GM23338 (cell line): ENCODE results near the gene ZEB2. TPM values are rescaled to one million over a fixed set of nuclear protein-coding genes. Genes with fewer than 3 reads are reported as not detected.

Experiments
- ATAC-seq: fragments of 200-7000 bp; cut with Tn5 transposase; 3 replicates; pipeline ENCODE4 v1.9.1; 2020
- DNase-seq: peaks from one replicate; pipeline ENCODE4 v3.0.0-alpha.2; 2015; ENCODE audit warnings: low spot score
- H2AFZ ChIP-seq: fragments of 200-600 bp; sonication (generic); 2 replicates; pipeline ENCODE4 v1.8.0; 2016; ENCODE audit warnings: antibody characterized with exemption, mild to moderate bottlenecking, moderate library complexity
- H3F3A ChIP-seq: fragments of 200-600 bp; sonication (generic); replicated peaks from 2 replicates; pipeline ENCODE4 v1.8.0; 2017; ENCODE audit warnings: antibody characterized with exemption, mixed run types, low read depth
- H3K27ac ChIP-seq: fragments of 200-600 bp; sonication (generic); 2 replicates; pipeline ENCODE4 v1.6.1; 2016; ENCODE audit warnings: low read depth
- H3K27me3 ChIP-seq: fragments of 200-600 bp; sonication (generic); 2 replicates; pipeline ENCODE4 v1.8.0; 2016; ENCODE audit warnings: mild to moderate bottlenecking, mixed run types, moderate library complexity; ENCODE audit not compliant: insufficient read depth
- H3K36me3 ChIP-seq: fragments of 200-600 bp; sonication (generic); 2 replicates; pipeline ENCODE4 v1.8.0; 2016; ENCODE audit warnings: mild to moderate bottlenecking; ENCODE audit not compliant: insufficient read depth
- H3K4me1 ChIP-seq: fragments of 200-600 bp; sonication (generic); 2 replicates; pipeline ENCODE4 v1.8.0; 2016; ENCODE audit warnings: mild to moderate bottlenecking, moderate library complexity; ENCODE audit not compliant: insufficient read depth
- H3K4me2 ChIP-seq: fragments of 200-600 bp; sonication (generic); 2 replicates; pipeline ENCODE4 v1.7.1; 2017; ENCODE audit warnings: mixed run types
- H3K4me3 ChIP-seq: fragments of 200-600 bp; sonication (generic); 2 replicates; pipeline ENCODE4 v1.6.1; 2016; ENCODE audit warnings: mixed run types
- H3K79me2 ChIP-seq: fragments of 200-600 bp; sonication (generic); replicated peaks from 2 replicates; pipeline ENCODE4 v1.8.0; 2017; ENCODE audit warnings: mild to moderate bottlenecking; ENCODE audit not compliant: insufficient read depth
- H3K9me2 ChIP-seq: fragments of 200-600 bp; sonication (generic); 2 replicates; pipeline ENCODE4 v1.8.0; 2017; ENCODE audit not compliant: insufficient read depth
- H4K20me1 ChIP-seq: fragments of 200-600 bp; sonication (generic); replicated peaks from 2 replicates; pipeline ENCODE4 v1.8.0; 2017; ENCODE audit warnings: mild to moderate bottlenecking; ENCODE audit not compliant: insufficient read depth
- H3K27ac Mint-ChIP-seq: 2 replicates; pipeline ENCODE4 v1.8.0; 2020; ENCODE audit warnings: inconsistent platforms, mild to moderate bottlenecking, moderate library complexity, mixed read lengths
- H3K27me3 Mint-ChIP-seq: 3 replicates; pipeline ENCODE4 v1.8.0; 2022; ENCODE audit warnings: low read depth, mild to moderate bottlenecking, moderate library complexity, mixed read lengths, inconsistent platforms; ENCODE audit not compliant: insufficient read depth, poor library complexity
- H3K36me3 Mint-ChIP-seq: 3 replicates; pipeline ENCODE4 v1.8.0; 2021; ENCODE audit warnings: low read depth, mild to moderate bottlenecking, inconsistent platforms, moderate library complexity, mixed read lengths
- H3K4me1 Mint-ChIP-seq: 3 replicates; pipeline ENCODE4 v1.8.0; 2020; ENCODE audit warnings: mild to moderate bottlenecking, inconsistent platforms, mixed read lengths
- H3K4me3 Mint-ChIP-seq: 3 replicates; pipeline ENCODE4 v1.8.0; 2021; ENCODE audit warnings: moderate library complexity, mild to moderate bottlenecking, inconsistent platforms, mixed read lengths
- H3K9me3 Mint-ChIP-seq: 3 replicates; pipeline ENCODE4 v1.8.0; 2020; ENCODE audit warnings: moderate library complexity, mild to moderate bottlenecking, inconsistent platforms, mixed read lengths
- EZH2 ChIP-seq: fragments of 200-600 bp; sonication (generic); IDR thresholded peaks from one replicate; pipeline ENCODE4 v1.8.0; 2017; ENCODE audit warnings: antibody characterized with exemption, mild to moderate bottlenecking, low read depth; ENCODE audit not compliant: unreplicated experiment
- STAT1 ChIP-seq: IDR thresholded peaks from one replicate; pipeline ENCODE4 v1.6.1; 2016; ENCODE audit warnings: antibody characterized with exemption; ENCODE audit not compliant: unreplicated experiment
- polyA plus RNA-seq: library from polyadenylated mRNA; unstranded; fragments of >200 nt; fragmentation: Nextera tagmentation; extraction: Ambion mirVana; gene quantifications from 2 replicates; pipeline ENCODE4 v1.2.1, GENCODE V29; 2016
- total RNA-seq: library from RNA; depleted of rRNA; stranded (reverse); fragments of >200 nt; shearing (Covaris generic); gene quantifications from 2 replicates; pipeline ENCODE4 v1.2.3, GENCODE V29; 2014
- TF ChIP-seq, protein P1 (sequence below): IDR thresholded peaks from one replicate; pipeline ENCODE4 v1.6.1; 2018; ENCODE audit warnings: antibody characterized with exemption; ENCODE audit not compliant: unreplicated experiment
- TF ChIP-seq, protein P2 (sequence below): fragments of 250-450 bp; sonication (Bioruptor Pico); IDR thresholded peaks from 2 replicates; pipeline ENCODE4 v1.5.0; 2020; ENCODE audit warnings: mild to moderate bottlenecking, moderate library complexity

The ZEB2 gene
- total and polyA plus RNA-seq, 2 experiments from 2014 or later: 0.45 TPM; not detected in 1

DNA sequence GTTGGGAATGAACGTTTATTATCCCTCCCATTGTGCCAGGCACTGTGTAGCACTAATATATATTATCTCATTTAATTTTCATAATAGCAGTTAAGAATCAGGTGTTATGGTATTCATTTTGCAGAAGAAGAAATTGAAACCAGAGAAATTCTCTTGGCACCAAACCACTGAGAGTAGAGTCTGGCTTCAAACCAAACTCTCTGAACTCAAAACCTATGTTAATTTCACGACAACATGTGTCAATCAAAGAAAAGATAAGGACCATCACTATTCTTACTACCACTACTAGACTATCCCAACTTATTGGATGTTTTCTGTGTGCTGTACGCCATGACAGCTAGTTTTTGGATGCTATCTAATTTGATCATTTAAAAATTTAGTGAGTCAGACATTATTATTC is 24.1 kb upstream of the ZEB2 start (continued):
- TF ChIP-seq, protein P1, sequence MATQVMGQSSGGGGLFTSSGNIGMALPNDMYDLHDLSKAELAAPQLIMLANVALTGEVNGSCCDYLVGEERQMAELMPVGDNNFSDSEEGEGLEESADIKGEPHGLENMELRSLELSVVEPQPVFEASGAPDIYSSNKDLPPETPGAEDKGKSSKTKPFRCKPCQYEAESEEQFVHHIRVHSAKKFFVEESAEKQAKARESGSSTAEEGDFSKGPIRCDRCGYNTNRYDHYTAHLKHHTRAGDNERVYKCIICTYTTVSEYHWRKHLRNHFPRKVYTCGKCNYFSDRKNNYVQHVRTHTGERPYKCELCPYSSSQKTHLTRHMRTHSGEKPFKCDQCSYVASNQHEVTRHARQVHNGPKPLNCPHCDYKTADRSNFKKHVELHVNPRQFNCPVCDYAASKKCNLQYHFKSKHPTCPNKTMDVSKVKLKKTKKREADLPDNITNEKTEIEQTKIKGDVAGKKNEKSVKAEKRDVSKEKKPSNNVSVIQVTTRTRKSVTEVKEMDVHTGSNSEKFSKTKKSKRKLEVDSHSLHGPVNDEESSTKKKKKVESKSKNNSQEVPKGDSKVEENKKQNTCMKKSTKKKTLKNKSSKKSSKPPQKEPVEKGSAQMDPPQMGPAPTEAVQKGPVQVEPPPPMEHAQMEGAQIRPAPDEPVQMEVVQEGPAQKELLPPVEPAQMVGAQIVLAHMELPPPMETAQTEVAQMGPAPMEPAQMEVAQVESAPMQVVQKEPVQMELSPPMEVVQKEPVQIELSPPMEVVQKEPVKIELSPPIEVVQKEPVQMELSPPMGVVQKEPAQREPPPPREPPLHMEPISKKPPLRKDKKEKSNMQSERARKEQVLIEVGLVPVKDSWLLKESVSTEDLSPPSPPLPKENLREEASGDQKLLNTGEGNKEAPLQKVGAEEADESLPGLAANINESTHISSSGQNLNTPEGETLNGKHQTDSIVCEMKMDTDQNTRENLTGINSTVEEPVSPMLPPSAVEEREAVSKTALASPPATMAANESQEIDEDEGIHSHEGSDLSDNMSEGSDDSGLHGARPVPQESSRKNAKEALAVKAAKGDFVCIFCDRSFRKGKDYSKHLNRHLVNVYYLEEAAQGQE: no peak
- TF ChIP-seq, protein P2, sequence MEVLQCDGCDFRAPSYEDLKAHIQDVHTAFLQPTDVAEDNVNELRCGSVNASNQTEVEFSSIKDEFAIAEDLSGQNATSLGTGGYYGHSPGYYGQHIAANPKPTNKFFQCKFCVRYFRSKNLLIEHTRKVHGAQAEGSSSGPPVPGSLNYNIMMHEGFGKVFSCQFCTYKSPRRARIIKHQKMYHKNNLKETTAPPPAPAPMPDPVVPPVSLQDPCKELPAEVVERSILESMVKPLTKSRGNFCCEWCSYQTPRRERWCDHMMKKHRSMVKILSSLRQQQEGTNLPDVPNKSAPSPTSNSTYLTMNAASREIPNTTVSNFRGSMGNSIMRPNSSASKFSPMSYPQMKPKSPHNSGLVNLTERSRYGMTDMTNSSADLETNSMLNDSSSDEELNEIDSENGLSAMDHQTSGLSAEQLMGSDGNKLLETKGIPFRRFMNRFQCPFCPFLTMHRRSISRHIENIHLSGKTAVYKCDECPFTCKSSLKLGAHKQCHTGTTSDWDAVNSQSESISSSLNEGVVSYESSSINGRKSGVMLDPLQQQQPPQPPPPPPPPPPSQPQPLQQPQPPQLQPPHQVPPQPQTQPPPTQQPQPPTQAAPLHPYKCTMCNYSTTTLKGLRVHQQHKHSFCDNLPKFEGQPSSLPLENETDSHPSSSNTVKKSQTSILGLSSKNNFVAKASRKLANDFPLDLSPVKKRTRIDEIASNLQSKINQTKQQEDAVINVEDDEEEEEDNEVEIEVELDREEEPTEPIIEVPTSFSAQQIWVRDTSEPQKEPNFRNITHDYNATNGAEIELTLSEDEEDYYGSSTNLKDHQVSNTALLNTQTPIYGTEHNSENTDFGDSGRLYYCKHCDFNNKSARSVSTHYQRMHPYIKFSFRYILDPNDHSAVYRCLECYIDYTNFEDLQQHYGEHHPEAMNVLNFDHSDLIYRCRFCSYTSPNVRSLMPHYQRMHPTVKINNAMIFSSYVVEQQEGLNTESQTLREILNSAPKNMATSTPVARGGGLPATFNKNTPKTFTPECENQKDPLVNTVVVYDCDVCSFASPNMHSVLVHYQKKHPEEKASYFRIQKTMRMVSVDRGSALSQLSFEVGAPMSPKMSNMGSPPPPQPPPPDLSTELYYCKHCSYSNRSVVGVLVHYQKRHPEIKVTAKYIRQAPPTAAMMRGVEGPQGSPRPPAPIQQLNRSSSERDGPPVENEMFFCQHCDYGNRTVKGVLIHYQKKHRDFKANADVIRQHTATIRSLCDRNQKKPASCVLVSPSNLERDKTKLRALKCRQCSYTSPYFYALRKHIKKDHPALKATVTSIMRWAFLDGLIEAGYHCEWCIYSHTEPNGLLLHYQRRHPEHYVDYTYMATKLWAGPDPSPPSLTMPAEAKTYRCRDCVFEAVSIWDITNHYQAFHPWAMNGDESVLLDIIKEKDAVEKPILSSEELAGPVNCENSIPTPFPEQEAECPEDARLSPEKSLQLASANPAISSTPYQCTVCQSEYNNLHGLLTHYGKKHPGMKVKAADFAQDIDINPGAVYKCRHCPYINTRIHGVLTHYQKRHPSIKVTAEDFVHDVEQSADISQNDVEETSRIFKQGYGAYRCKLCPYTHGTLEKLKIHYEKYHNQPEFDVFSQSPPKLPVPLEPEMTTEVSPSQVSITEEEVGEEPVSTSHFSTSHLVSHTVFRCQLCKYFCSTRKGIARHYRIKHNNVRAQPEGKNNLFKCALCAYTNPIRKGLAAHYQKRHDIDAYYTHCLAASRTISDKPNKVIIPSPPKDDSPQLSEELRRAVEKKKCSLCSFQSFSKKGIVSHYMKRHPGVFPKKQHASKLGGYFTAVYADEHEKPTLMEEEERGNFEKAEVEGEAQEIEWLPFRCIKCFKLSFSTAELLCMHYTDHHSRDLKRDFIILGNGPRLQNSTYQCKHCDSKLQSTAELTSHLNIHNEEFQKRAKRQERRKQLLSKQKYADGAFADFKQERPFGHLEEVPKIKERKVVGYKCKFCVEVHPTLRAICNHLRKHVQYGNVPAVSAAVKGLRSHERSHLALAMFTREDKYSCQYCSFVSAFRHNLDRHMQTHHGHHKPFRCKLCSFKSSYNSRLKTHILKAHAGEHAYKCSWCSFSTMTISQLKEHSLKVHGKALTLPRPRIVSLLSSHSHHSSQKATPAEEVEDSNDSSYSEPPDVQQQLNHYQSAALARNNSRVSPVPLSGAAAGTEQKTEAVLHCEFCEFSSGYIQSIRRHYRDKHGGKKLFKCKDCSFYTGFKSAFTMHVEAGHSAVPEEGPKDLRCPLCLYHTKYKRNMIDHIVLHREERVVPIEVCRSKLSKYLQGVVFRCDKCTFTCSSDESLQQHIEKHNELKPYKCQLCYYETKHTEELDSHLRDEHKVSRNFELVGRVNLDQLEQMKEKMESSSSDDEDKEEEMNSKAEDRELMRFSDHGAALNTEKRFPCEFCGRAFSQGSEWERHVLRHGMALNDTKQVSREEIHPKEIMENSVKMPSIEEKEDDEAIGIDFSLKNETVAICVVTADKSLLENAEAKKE (CRISPR knock-in tag): no peak
- no peak for TF ChIP-seq STAT1

DNA sequence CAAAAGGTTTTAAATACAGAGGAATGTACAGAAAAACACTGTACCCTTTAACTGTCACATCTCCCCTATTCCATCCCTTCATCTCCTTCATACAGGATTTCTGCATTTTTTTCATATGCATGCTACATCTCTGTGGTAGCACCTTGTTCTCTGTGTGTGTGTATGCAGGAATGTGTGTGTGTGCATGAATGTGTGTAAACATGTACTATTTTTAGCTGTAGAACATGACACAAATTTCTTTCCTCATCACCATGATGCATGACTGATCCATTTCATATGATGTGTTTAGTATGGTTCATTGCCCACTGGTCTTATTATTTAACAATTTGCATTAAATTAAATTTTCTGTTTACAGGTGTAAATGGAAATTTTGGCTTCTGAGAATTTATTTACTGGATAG is 21.5 kb upstream of the ZEB2 start:
- no peak for DNase-seq
- H3K9me2 ChIP-seq: no peaks in the 10 kb centered on the region
- no peak overlapping the region for H3K4me3 ChIP-seq
- H3K4me3 Mint-ChIP-seq: no peak overlapping the region
- no peaks in the 10 kb centered on the region for H3K36me3 Mint-ChIP-seq
- ATAC-seq: no peak
- H3K27ac ChIP-seq: no peak overlapping the region
- H3K4me1 ChIP-seq: no peaks in the 10 kb centered on the region; the same call in 1 of the 2 replicates
- H3F3A ChIP-seq: no peaks in the 10 kb centered on the region
- H3K27me3 Mint-ChIP-seq: peaks cover 2% of the 10 kb centered on the region
- H3K79me2 ChIP-seq: no peaks in the 10 kb centered on the region
- H3K9me3 Mint-ChIP-seq: peaks cover 2% of the 10 kb centered on the region; the same call in 1 of the 3 replicates
- no peak overlapping the region for H3K27ac Mint-ChIP-seq
- H3K27me3 ChIP-seq: no peaks in the 10 kb centered on the region
- H4K20me1 ChIP-seq: no peaks in the 10 kb centered on the region
- H3K4me2 ChIP-seq: no peak overlapping the region
- peaks cover 6% of the 10 kb centered on the region for H3K4me1 Mint-ChIP-seq
- no peaks in the 10 kb centered on the region for H3K36me3 ChIP-seq
- H2AFZ ChIP-seq: no peak overlapping the region
- no peak for TF ChIP-seq EZH2
- TF ChIP-seq, protein P2 (CRISPR knock-in tag): no peak
